GM18951 (cell line): ENCODE results near the gene TTC39C.

Experiments
- POLR2A ChIP-seq: IDR thresholded peaks from 4 replicates; pipeline ENCODE4 v1.6.1; 2011; ENCODE audit warnings: mild to moderate bottlenecking; ENCODE audit not compliant: insufficient read length, insufficient read depth; ENCODE audit errors: extremely low read depth
- in situ Hi-C: fragments of 300-500 bp; cut with MboI; formaldehyde crosslinking; loops from one replicate; pipeline ENCODE4 v1.12.0; 2022; ENCODE audit warnings: low sequenced_read_pairs, mixed read lengths, inconsistent platforms; ENCODE audit not compliant: unreplicated experiment

TTC39C gene

GRCh38 chr18:24014062-24014985 is at the start of gene TTC39C:
Gene TTC39C, plus strand, starts transcription at chr18:24014754. Its CDS starts 118 bp downstream, at chr18:24014872.
- in situ Hi-C loops, result no loop called here
- TF ChIP-seq POLR2A, result peak; percentile 61

DNA sequence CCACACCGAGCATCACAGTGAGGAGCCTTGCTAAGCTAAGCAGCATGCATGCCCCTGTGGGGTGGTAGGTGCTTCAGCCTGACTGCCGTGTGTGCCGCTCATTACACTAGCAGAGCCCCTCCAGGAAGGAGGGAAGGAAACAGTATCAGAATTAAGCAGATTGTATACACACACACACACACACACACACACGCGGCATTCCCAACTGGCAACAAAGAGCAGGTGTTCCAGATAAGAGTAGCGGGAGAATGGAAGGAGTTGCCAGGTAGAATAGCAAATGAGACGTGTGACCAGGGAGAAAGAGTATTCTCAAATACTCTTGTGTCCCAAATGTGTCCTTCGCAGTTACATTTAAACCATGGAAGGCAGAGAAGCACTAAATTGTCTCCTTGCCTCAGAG is 47.6 kb upstream of the TTC39C start:
- no peak for TF ChIP-seq POLR2A
- in situ Hi-C loops, result no loop called here

DNA sequence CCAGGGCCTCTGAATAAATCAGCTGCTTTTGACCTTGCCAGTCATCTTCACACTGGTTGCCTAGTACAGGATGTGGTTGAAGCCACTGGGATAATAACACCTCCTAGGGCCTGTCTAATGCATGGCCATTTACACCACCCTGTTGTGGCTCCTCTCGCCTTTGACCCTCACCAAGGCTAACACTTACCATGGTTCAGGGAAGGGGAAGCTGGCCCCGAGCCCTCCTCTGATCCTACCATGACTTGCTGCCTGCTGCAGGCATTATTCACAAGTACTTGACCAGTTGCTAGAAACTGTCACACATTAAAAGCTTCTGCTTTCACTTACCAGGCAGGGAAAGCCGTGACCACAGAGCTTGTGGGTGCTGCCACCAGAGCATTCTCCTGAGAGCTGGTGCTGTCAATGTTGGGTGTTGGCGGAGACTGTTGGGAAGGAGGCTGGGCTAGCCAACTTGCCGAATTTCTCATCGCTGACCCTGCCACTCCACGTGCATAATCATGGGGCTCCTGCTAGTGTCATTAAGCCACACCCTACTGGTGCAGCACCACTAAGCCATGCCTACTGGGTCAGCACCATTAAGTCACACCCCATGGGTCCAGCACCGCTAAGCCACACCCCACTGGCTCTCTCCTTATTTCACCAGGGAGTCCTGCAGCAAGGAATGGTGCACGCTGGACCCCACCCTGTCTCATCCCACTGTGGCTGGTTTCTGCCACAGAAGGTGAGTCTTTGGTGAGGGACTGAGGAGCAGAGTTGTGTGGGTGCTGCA is 47.0 kb upstream of the TTC39C start:
- no peak for TF ChIP-seq POLR2A
- in situ Hi-C loops, result no loop called here

GRCh38 chr18:23968638-23969604 is 45.6 kb upstream of the TTC39C start:
- TF ChIP-seq POLR2A, result no peak
- in situ Hi-C loops, result no loop called here

- in situ Hi-C loops, result no loop called here
- no peak for TF ChIP-seq POLR2A
Observed at GRCh38 chr18:23969664-23970063, 44.9 kb upstream of the TTC39C start.

- TF ChIP-seq POLR2A, result no peak
- in situ Hi-C loops, result no loop called here
Observed at GRCh38 chr18:23970161-23971096, 44.1 kb upstream of the TTC39C start.

DNA sequence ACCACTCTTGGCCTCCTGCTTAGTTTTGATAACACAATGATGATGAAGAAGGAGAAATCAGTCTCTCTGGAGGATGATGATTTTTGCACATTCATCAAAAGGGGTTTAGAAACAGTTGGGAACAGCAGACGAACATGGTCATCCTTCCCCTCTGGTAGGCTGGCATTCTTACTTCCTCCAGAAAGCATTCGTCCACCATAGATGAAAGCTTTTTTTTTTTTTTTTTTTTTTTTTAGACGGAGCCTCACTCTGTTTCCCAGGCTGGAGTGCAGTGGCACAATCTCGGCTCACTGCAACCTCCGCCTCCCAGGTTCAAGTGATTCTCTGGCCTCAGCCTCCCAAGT is 43.5 kb upstream of the TTC39C start:
- in situ Hi-C loops, result no loop called here
- no peak for TF ChIP-seq POLR2A

DNA sequence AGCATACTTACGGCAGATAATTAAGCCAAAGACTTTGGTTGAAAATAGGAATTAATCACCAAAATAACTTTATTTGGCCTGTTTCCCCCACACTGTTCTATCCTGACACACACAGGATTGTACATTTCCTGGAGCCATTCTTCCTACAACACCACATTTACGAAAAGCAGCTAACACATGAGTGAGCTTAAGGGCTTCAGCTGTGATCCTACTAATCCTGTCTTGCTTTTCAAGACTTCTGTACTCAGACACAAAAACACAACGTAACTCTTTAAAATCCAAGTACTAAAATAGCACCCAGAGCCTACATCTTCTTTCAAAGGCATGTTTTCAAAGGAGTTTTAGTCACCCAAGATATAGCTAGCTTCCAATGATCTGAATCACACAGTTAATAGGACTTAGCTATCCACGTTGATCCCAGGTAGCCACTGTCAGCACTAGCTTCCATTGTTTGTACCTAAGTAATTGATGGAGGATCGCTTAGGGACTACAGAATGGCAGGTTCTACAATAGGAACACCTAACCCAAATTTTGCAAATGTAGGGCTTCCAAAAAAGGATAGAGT is 42.8 kb upstream of the TTC39C start:
- no peak for TF ChIP-seq POLR2A
- in situ Hi-C loops, result no loop called here

DNA sequence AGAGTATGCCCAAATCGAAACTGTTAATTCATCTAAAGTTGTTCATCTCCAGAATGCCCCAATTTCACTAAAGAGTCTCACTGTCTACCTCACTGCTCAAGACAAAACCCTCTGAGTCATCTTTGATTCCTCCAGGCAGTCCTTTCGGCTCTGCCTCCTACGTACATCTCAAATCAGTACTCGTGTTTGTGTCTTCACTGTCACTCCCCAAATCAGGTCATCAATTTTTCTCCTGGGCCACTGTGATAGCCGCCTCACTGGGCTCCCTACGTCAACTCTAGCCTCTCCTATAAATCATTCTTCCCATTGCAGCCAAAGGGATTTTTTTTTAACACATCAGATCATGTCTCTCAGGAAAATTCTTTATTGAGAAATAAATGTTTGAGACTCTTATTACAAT is 42.1 kb upstream of the TTC39C start:
- no peak for TF ChIP-seq POLR2A
- in situ Hi-C loops, result no loop called here

- no peak for TF ChIP-seq POLR2A
- in situ Hi-C loops, result no loop called here
Observed at GRCh38 chr18:23977103-23977502, 37.5 kb upstream of the TTC39C start.

DNA sequence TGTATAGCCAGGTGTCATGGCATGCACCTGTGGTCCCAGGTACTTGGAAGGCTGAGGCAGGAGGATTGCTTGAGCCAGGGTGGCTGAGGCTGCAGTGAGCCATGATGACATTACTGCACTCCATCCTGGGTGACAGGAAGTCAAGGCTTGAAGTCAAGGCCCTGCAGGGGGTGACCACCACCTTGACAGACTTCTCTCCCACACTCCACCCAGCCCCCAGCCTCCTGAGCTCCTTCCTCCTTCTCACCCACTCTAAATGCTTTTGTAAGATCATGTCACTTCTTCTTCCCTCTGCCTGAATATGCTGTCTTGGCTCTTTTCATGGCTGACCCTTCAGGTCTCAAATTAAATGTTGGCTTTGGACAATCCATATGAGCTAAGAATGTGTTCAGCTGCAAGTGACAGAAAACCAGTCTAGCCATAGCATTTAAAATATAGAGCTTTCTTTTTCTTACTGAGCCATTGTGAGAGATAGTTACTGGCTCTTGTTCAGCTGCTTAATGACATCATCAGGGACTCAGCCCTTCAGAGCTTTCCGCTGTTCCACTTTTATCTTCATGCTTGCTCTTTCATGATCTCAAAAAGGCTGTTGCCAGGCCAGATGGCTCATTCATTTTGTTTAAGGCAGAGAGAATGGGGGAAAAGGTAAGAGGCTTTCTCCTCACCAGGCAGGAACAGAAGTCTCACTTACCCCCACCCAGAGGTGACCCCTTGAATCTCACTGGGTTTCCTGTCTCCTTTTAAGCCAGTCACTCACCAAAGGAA is 36.7 kb upstream of the TTC39C start:
- in situ Hi-C loops, result no loop called here
- TF ChIP-seq POLR2A, result no peak

GRCh38 chr18:23981369-23981980 is 33.1 kb upstream of the TTC39C start:
- TF ChIP-seq POLR2A, result no peak

More at GRCh38 chr18:23981369-23981980, 33.1 kb upstream of the TTC39C start:
- in situ Hi-C loops, result no loop called here
